Activated CD8-positive, alpha-beta T cell treated with anti-CD3 and anti-CD28 coated beads for 36 hours (primary cell): ENCODE results near the gene OR2D3. TPM values are rescaled to one million over a fixed set of nuclear protein-coding genes. Genes with fewer than 3 reads are reported as not detected.
"Not testable (repeated sequence)": the region's sequence is repeated elsewhere in the genome, so short reads cannot be mapped to it uniquely, and the experiment has no call there.

Experiments
- ATAC-seq: fragments of 200-7000 bp; cut with Tn5 transposase; one replicate; pipeline ENCODE4 v1.10.0; 2021; ENCODE audit warnings: mild to moderate bottlenecking, moderate library complexity
- CTCF ChIA-PET: fragments of 350-600 bp; sonication (Branson Sonifier 250); formaldehyde crosslinking; loops from one replicate; lab custom pipeline; 2021; ENCODE audit warnings: antibody characterized with exemption; lab: Charles Lee
- POLR2A ChIA-PET: fragments of 350-600 bp; sonication (Branson Sonifier 250); formaldehyde crosslinking; loops from one replicate; lab custom pipeline; 2021; ENCODE audit warnings: antibody characterized with exemption; lab: Charles Lee
- DNase-seq: peaks from one replicate; pipeline ENCODE4 v3.0.0-alpha.2; 2020
- H3K27ac Mint-ChIP-seq: one replicate; pipeline ENCODE4 v1.8.0; 2021; ENCODE audit warnings: mild to moderate bottlenecking, mixed read lengths
- H3K27me3 Mint-ChIP-seq: one replicate; pipeline ENCODE4 v1.8.0; 2021; ENCODE audit warnings: mixed read lengths
- H3K36me3 Mint-ChIP-seq: one replicate; pipeline ENCODE4 v1.8.0; 2021; ENCODE audit warnings: low read depth, mixed read lengths
- H3K4me1 Mint-ChIP-seq: one replicate; pipeline ENCODE4 v1.8.0; 2021; ENCODE audit warnings: low read depth, mixed read lengths
- H3K4me3 Mint-ChIP-seq: one replicate; pipeline ENCODE4 v1.8.0; 2021; ENCODE audit warnings: mild to moderate bottlenecking, moderate library complexity, mixed read lengths
- H3K9me3 Mint-ChIP-seq: one replicate; pipeline ENCODE4 v1.8.0; 2021; ENCODE audit warnings: mixed read lengths
- CTCF ChIP-seq: fragments of 200-600 bp; IDR thresholded peaks from one replicate; pipeline ENCODE4 v1.8.0; 2022; ENCODE audit warnings: antibody characterized with exemption, mild to moderate bottlenecking
- intact Hi-C: fragments of 100-400 bp; cut with micrococcal nuclease; formaldehyde crosslinking; loops from one replicate; pipeline ENCODE4 v1.10.0; 2022
- total RNA-seq, 2 experiments: library from RNA; stranded (reverse); gene quantifications; one replicate each; pipeline ENCODE4 v1.2.3, GENCODE V29; 2021

OR2D3 gene
- total RNA-seq, 2 experiments from 2014 or later, result not detected

- TF ChIP-seq CTCF, result no peak
- ATAC-seq, result peak; percentile 10
- Mint-ChIP-seq H3K27ac (no peak overlapping the region), H3K4me3 (no peak overlapping the region), H3K27me3 (peaks cover 23% of the 10 kb centered on the region), H3K4me1 (peaks cover 7% of the 10 kb centered on the region), H3K36me3 (peaks cover 3% of the 10 kb centered on the region), H3K9me3 (no peaks in the 10 kb centered on the region)
- intact Hi-C loops, result no loop called here
- ChIA-PET POLR2A (no interaction called here), CTCF (interaction anchor here (0.7 to 1.3 kb wide), 2 partner anchors 13 to 120 kb away, joined by 3 read pairs; no protein-coding TSS in a partner anchor)
- peak; percentile 19 for DNase-seq
These were observed 11.3 kb downstream of the OR2D3 start for GRCh38 chr11:6932145-6932544.

- H3K27me3 Mint-ChIP-seq, result no peaks in the 10 kb centered on the region
- ChIA-PET CTCF (no interaction called here), POLR2A (no interaction called here)
These were observed 21.2 kb downstream of the OR2D3 start for GRCh38 chr11:6941970-6942369.

GRCh38 chr11:6943131-6943530 is 22.3 kb downstream of the OR2D3 start:
- CTCF ChIA-PET, result no interaction called here
- no peak overlapping the region for H3K27ac Mint-ChIP-seq
- no peaks in the 10 kb centered on the region for H3K4me1 Mint-ChIP-seq
- H3K9me3 Mint-ChIP-seq, result no peaks in the 10 kb centered on the region
- DNase-seq (no peak), ATAC-seq (no peak)
- TF ChIP-seq CTCF, result no peak
- POLR2A ChIA-PET, result no interaction called here
- no peaks in the 10 kb centered on the region for H3K36me3 Mint-ChIP-seq
- no peaks in the 10 kb centered on the region for H3K27me3 Mint-ChIP-seq
- intact Hi-C loops, result no loop called here
- no peak overlapping the region for H3K4me3 Mint-ChIP-seq

More at GRCh38 chr11:6941970-6942369, 21.2 kb downstream of the OR2D3 start:
- no peak for TF ChIP-seq CTCF
- DNase-seq (no peak), ATAC-seq (no peak)
- Mint-ChIP-seq H3K36me3 (no peaks in the 10 kb centered on the region), H3K4me1 (no peaks in the 10 kb centered on the region), H3K27ac (no peak overlapping the region), H3K4me3 (no peak overlapping the region), H3K9me3 (no peaks in the 10 kb centered on the region)
- intact Hi-C loops, result no loop called here

GRCh38 chr11:6954248-6954647 is 33.4 kb downstream of the OR2D3 start:
- H3K9me3 Mint-ChIP-seq, DNase-seq, H3K27me3 Mint-ChIP-seq, intact Hi-C loops, ATAC-seq, POLR2A ChIA-PET, CTCF ChIA-PET, H3K4me3 Mint-ChIP-seq, H3K36me3 Mint-ChIP-seq, H3K4me1 Mint-ChIP-seq, H3K27ac Mint-ChIP-seq: not testable (repeated sequence)

GRCh38 chr11:6962141-6962540 is 41.3 kb downstream of the OR2D3 start:
- POLR2A ChIA-PET, result interaction anchor here (1.1 kb wide), 1 partner anchor 23 kb away, joined by 3 read pairs; no protein-coding TSS in a partner anchor

More at GRCh38 chr11:6962141-6962540, 41.3 kb downstream of the OR2D3 start:
- H3K27ac Mint-ChIP-seq, result no peak overlapping the region
- intact Hi-C loops, result no loop called here
- H3K9me3 Mint-ChIP-seq, result peaks cover 2% of the 10 kb centered on the region
- CTCF ChIA-PET, result no interaction called here
- DNase-seq (no peak), ATAC-seq (no peak)
- H3K36me3 Mint-ChIP-seq, result no peaks in the 10 kb centered on the region
- H3K4me3 Mint-ChIP-seq, result no peak overlapping the region
- no peak for TF ChIP-seq CTCF
- H3K27me3 Mint-ChIP-seq, result no peaks in the 10 kb centered on the region
- no peaks in the 10 kb centered on the region for H3K4me1 Mint-ChIP-seq
